Activated T-cell treated with anti-CD3 and anti-CD28 coated beads for 4 hours (primary cell): ENCODE data around the gene COG1.

Experiments used
- DNase-seq: peaks from one replicate; pipeline ENCODE4 v3.0.0-alpha.2; 2020

The COG1 gene

GRCh38 chr17:73199751-73200317, 7.0 kb downstream of the COG1 start:
- no peak for DNase-seq

GRCh38 chr17:73200476-73200875, 7.6 kb downstream of the COG1 start:
- DNase-seq = no peak

- no peak for DNase-seq
These were observed 8.6 kb downstream of the COG1 start for GRCh38 chr17:73201215-73202069.

- no peak for DNase-seq
These were observed 10.4 kb downstream of the COG1 start for GRCh38 chr17:73203135-73203787.

- no peak for DNase-seq
These were observed 11.1 kb downstream of the COG1 start for GRCh38 chr17:73203788-73204479.

GRCh38 chr17:73205459-73205961, 12.7 kb downstream of the COG1 start:
- DNase-seq = no peak

GRCh38 chr17:73208139-73208827, 15.4 kb downstream of the COG1 start:
- DNase-seq = no peak

GRCh38 chr17:73209436-73209835, 16.6 kb downstream of the COG1 start:
- no peak for DNase-seq

- no peak for DNase-seq
These were observed 17.3 kb downstream of the COG1 start for GRCh38 chr17:73210002-73210678.

GRCh38 chr17:73211745-73212144, 18.9 kb downstream of the COG1 start:
- no peak for DNase-seq

- DNase-seq = no peak
These were observed 21.2 kb downstream of the COG1 start for GRCh38 chr17:73214008-73214407.

- no peak for DNase-seq
These were observed 22.0 kb downstream of the COG1 start for GRCh38 chr17:73214851-73215250.

- no peak for DNase-seq
These were observed 22.6 kb downstream of the COG1 start for GRCh38 chr17:73215447-73215846.

- DNase-seq = no peak
These were observed 30.9 kb downstream of the COG1 start for GRCh38 chr17:73223626-73224230.

GRCh38 chr17:73224237-73224636, 31.4 kb downstream of the COG1 start:
- no peak for DNase-seq

- DNase-seq = no peak
These were observed 31.9 kb downstream of the COG1 start for GRCh38 chr17:73224663-73225305.

- no peak for DNase-seq
These were observed 33.8 kb downstream of the COG1 start for GRCh38 chr17:73226556-73227172.

GRCh38 chr17:73227379-73227778, 34.5 kb downstream of the COG1 start:
- DNase-seq = no peak

GRCh38 chr17:73227944-73228343, 35.1 kb downstream of the COG1 start:
- DNase-seq = no peak

- DNase-seq = no peak
These were observed 35.9 kb downstream of the COG1 start for GRCh38 chr17:73228748-73229236.
